Pancreas (tissue), 10 donors: Measurements from ENCODE around the gene R3HDM1. TPM values are rescaled to one million over a fixed set of nuclear protein-coding genes. Genes with fewer than 3 reads are reported as not detected.

Experiments used
- ATAC-seq, 4 donors: fragments of 200-7000 bp; cut with Tn5 transposase; one replicate each; pipeline versions ENCODE4 v1.8.0 to v1.9.1; 2020; ENCODE audit warnings: mild to moderate bottlenecking in 4 of 4, moderate library complexity in 4 of 4
- DNase-seq, 6 donors: peaks; one replicate each; pipeline ENCODE4 v3.0.0-alpha.2; 2020
- FAIRE-seq: peaks from 2 replicates; lab custom pipeline; 2012; peaks lifted over from hg19 to GRCh38; lab: Jason Lieb, UNC
- H3K27ac ChIP-seq, 4 donors: fragments of 200-600 bp; sonication (generic); 1 replicate in 3 of 4; 2 replicates in 1 of 4; pipeline versions ENCODE4 v1.5.0 to v1.8.0; 2020
- H3K27me3 ChIP-seq, 4 donors: fragments of 200-600 bp; one replicate each; pipeline ENCODE4 v1.8.0; 2021
- H3K36me3 ChIP-seq, 3 donors: fragments of 200-600 bp; sonication (generic) in 1 of 3; one replicate each; pipeline versions ENCODE4 v1.5.0 to v1.8.0; 2020 to 2021
- H3K4me1 ChIP-seq, 3 donors: fragments of 200-600 bp; one replicate each; pipeline ENCODE4 v1.8.0; 2021
- H3K4me3 ChIP-seq, 4 donors: fragments of 200-600 bp; sonication (generic) in 2 of 4; one replicate each; pipeline versions ENCODE4 v1.5.0 to v1.8.0; 2020 to 2021
- H3K9me3 ChIP-seq, 4 donors: fragments of 200-600 bp; one replicate each; pipeline ENCODE4 v1.8.0; 2021
- WGBS, 2 donors: extraction: QIAGEN DNeasy Blood & Tissue Kit; methylation state at CpG; one replicate each; pipeline ENCODE4 v1.1.7; 2013; 5-methylcytosine and 5-hydroxymethylcytosine counted together
- intact Hi-C, 3 donors: fragments of 100-400 bp; cut with DNase I; formaldehyde crosslinking; loops; one replicate each; pipeline versions ENCODE4 v1.11.1 to v1.14.2; 2022
- polyA plus RNA-seq, 2 donors: library from polyadenylated mRNA; stranded (reverse); fragments of 200-250 nt; gene quantifications; one replicate each; pipeline ENCODE4 v1.2.3, GENCODE V29; 2013
- total RNA-seq, 6 donors: library from RNA; stranded (reverse); fragmentation: NEBNext Ultra II Directional in 4 of 6; extraction: Animal tissue kit (Norgen Biotek cat#: 25700) in 4 of 6; gene quantifications; one replicate each; pipeline versions ENCODE4 v1.2.1 to v1.2.4, GENCODE V29; 2021 to 2023
- TF ChIP-seq, protein P1 (sequence below), 4 donors: fragments of 200-600 bp; sonication (generic) in 3 of 4; IDR thresholded peaks; one replicate each; pipeline versions ENCODE4 v1.5.0 to v1.8.0; 2021; ENCODE audit warnings: antibody characterized with exemption in 4 of 4
- donor health status: healthy with polysubstance abuse.
- donor health status: DM: no; HTN: no; CAD: no; lungs with moderate emphysema.
- donor health status: DM: no; HTN: no; CAD: no.
- donor health status: control.
- donor health status: control.
- donor health status: Bipolar disorder and iron deficiency.
- donor health status: DM: yes; HTN: yes; CAD: no.
- donor health status: DM: no; HTN: no; CAD: no.
- donor health status: DM: no; HTN: no; CAD: no.
- donor health status: DM: yes; HTN: yes; CAD: no.

Gene R3HDM1
- total and polyA plus RNA-seq, 8 donors, result 6.8 to 16.0 (median 10.9) TPM

GRCh38 chr2:135744760-135745314 is 213.6 kb downstream of the R3HDM1 start:
- Histone ChIP-seq H3K27me3 (no peaks in the 10 kb centered on the region), H3K36me3 (peaks cover 0 to 10% (median 5%) of the 10 kb centered on the region in 3 donors), H3K4me1 (peaks cover 0 to 24% (median 18%) of the 10 kb centered on the region in 3 donors), H3K27ac (no peak overlapping the region), H3K4me3 (peak overlapping the region in 1 of 4 donors; percentile 85), H3K9me3 (no peaks in the 10 kb centered on the region)
- WGBS, 2 donors, result 57 to 70% methylated on average over 5 of the region's 5 CpGs
- ATAC-seq, result no peak
- no peak for DNase-seq
- TF ChIP-seq, protein P1, sequence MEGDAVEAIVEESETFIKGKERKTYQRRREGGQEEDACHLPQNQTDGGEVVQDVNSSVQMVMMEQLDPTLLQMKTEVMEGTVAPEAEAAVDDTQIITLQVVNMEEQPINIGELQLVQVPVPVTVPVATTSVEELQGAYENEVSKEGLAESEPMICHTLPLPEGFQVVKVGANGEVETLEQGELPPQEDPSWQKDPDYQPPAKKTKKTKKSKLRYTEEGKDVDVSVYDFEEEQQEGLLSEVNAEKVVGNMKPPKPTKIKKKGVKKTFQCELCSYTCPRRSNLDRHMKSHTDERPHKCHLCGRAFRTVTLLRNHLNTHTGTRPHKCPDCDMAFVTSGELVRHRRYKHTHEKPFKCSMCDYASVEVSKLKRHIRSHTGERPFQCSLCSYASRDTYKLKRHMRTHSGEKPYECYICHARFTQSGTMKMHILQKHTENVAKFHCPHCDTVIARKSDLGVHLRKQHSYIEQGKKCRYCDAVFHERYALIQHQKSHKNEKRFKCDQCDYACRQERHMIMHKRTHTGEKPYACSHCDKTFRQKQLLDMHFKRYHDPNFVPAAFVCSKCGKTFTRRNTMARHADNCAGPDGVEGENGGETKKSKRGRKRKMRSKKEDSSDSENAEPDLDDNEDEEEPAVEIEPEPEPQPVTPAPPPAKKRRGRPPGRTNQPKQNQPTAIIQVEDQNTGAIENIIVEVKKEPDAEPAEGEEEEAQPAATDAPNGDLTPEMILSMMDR (IDR thresholded peaks at IDR 0.05), result no peak
- FAIRE-seq, result no peak
- intact Hi-C loops, result no loop called here

DNA sequence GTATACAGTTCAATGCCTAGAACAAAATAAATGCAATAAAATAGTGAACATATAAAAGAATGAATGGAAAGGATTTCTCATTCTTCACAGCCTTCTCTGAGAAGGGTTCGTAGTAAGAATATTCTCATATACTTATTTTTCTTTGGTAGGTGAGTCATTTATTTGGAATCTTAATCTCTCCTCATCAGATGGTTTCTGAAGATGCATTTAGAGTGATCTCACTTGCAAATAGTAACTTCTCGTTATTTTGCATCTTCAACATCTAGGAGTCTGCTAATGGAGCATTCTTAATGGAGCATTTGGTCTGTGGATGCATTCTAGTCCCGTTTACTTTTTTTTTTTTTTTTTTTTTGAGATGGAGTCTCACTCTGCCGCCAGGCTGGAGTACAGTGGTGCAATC is 214.3 kb downstream of the R3HDM1 start:
- WGBS, 2 donors, result 84 to 87% methylated on average over 4 of the region's 4 CpGs
- Histone ChIP-seq H3K9me3 (no peaks in the 10 kb centered on the region), H3K4me1 (peaks cover 0 to 24% (median 18%) of the 10 kb centered on the region in 3 donors), H3K4me3 (no peak overlapping the region), H3K27me3 (no peaks in the 10 kb centered on the region), H3K27ac (no peak overlapping the region), H3K36me3 (peaks cover 0 to 10% (median 5%) of the 10 kb centered on the region in 3 donors)
- FAIRE-seq (no peak), DNase-seq (no peak), ATAC-seq (no peak)
- intact Hi-C loops, result no loop called here
- TF ChIP-seq, protein P1 (IDR thresholded peaks at IDR 0.05), result no peak

DNA sequence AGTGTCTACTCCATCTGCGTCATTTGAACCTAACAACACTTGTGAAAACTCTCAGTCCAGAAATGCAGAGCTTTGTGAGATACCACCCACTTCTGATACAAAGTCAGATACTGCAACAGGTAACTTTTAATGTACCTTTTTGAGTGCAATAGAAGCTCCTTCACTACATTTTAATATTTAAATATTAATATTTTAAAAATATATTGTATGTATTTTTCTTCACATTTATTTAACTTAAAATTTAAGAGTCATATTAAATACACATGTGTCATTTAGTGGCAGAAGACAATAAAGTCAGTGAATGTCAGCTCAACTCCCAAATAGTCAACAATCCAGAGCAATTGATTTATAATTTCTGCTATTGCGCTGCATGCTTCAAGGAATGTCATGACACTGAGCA is 224.3 kb downstream of the R3HDM1 start:
- ATAC-seq (no peak), DNase-seq (no peak), FAIRE-seq (no peak)
- no peak overlapping the region for H3K4me3 ChIP-seq
- no peaks in the 10 kb centered on the region for H3K4me1 ChIP-seq
- H3K36me3 ChIP-seq, result peaks cover 8 to 85% (median 44%) of the 10 kb centered on the region in 3 donors
- H3K9me3 ChIP-seq, result no peaks in the 10 kb centered on the region
- H3K27me3 ChIP-seq, result no peaks in the 10 kb centered on the region
- intact Hi-C loops, result no loop called here
- H3K27ac ChIP-seq, result no peak overlapping the region
- 96 to 98% methylated on average over 2 of the region's 2 CpGs for WGBS, 2 donors
- TF ChIP-seq, protein P1 (IDR thresholded peaks at IDR 0.05), result no peak

DNA sequence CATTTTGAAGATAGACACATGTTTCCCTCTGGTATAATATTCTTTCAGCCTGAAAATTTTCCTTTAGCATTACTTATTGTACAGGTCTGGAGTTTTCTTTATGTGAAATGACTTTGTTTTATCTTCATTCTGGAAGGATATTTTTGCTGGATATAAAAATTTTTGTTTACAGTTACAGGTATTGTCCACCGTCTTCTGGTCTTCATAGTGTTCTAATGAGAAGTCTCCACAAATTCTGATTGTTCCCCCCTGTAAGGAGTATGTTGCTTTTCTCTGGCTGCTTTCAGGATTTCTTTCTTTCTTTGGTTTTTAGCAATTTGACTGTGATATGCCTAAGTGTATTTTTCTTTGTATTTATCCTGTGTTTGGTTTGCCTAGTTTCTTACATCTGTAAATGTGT is 225.4 kb downstream of the R3HDM1 start:
- DNase-seq (no peak), FAIRE-seq (no peak), ATAC-seq (no peak)
- H3K27ac ChIP-seq, result no peak overlapping the region
- no peaks in the 10 kb centered on the region for H3K9me3 ChIP-seq
- no peaks in the 10 kb centered on the region for H3K27me3 ChIP-seq
- H3K36me3 ChIP-seq, result peaks cover 8 to 88% (median 44%) of the 10 kb centered on the region in 3 donors
- TF ChIP-seq, protein P1 (IDR thresholded peaks at IDR 0.05), result no peak
- no peak overlapping the region for H3K4me3 ChIP-seq
- 99 to 100% methylated on average over 1 of the region's 1 CpG for WGBS, 2 donors
- intact Hi-C loops, result no loop called here
- H3K4me1 ChIP-seq, result no peaks in the 10 kb centered on the region

- Histone ChIP-seq H3K27ac (no peak overlapping the region), H3K27me3 (no peaks in the 10 kb centered on the region), H3K36me3 (peaks cover 0 to 74% (median 23%) of the 10 kb centered on the region in 3 donors), H3K4me1 (no peaks in the 10 kb centered on the region), H3K9me3 (no peaks in the 10 kb centered on the region), H3K4me3 (no peak overlapping the region)
- TF ChIP-seq, protein P1 (IDR thresholded peaks at IDR 0.05), result no peak
- intact Hi-C loops, result no loop called here
- DNase-seq (no peak), FAIRE-seq (no peak), ATAC-seq (no peak)
These were observed 230.7 kb downstream of the R3HDM1 start for GRCh38 chr2:135762022-135762421.
